WTC11 (cell line): ENCODE results near the gene GTPBP8. TPM values are rescaled to one million over a fixed set of nuclear protein-coding genes. Genes with fewer than 3 reads are reported as not detected.

ENCODE experiments used
- ATAC-seq: fragments of 200-7000 bp; cut with Tn5 transposase; 2 replicates; pipeline ENCODE4 v1.10.0; 2021; ENCODE audit warnings: mild to moderate bottlenecking, moderate library complexity
- CTCF ChIA-PET: fragments of 300-600 bp; sonication (Branson Sonifier 250); formaldehyde crosslinking; loops from one replicate; lab custom pipeline; 2021; ENCODE audit warnings: antibody characterized with exemption; lab: Charles Lee
- POLR2A ChIA-PET: fragments of 350-600 bp; sonication (Branson Sonifier 250); formaldehyde crosslinking; loops from one replicate; lab custom pipeline; 2021; ENCODE audit warnings: antibody characterized with exemption; lab: Charles Lee
- DNase-seq: peaks from one replicate; pipeline ENCODE4 v3.0.0; 2021; ENCODE audit warnings: low spot score
- H3K27ac Mint-ChIP-seq: 2 replicates; pipeline ENCODE4 v1.8.0; 2021; ENCODE audit warnings: mixed read lengths
- H3K27me3 Mint-ChIP-seq: 2 replicates; pipeline ENCODE4 v1.8.0; 2021; ENCODE audit warnings: low read depth, mild to moderate bottlenecking, moderate library complexity, mixed read lengths
- H3K36me3 Mint-ChIP-seq: 2 replicates; pipeline ENCODE4 v1.8.0; 2021; ENCODE audit warnings: mixed read lengths
- H3K4me1 Mint-ChIP-seq: 2 replicates; pipeline ENCODE4 v1.8.0; 2022; ENCODE audit warnings: mixed read lengths
- H3K4me3 Mint-ChIP-seq: 2 replicates; pipeline ENCODE4 v1.8.0; 2021; ENCODE audit warnings: mild to moderate bottlenecking, moderate library complexity, mixed read lengths
- H3K9me3 Mint-ChIP-seq: 2 replicates; pipeline ENCODE4 v1.8.0; 2021; ENCODE audit warnings: mixed read lengths
- ATF1 ChIP-seq: sonication (generic); formaldehyde crosslinking; IDR thresholded peaks from 2 replicates; pipeline ENCODE4 v1.8.1; 2023; ENCODE audit warnings: mild to moderate bottlenecking, moderate library complexity, missing genetic modification reagents
- CREB1 ChIP-seq: sonication (generic); formaldehyde crosslinking; IDR thresholded peaks from 2 replicates; pipeline ENCODE4 v1.8.0; 2023; ENCODE audit warnings: mild to moderate bottlenecking, missing genetic modification reagents
- IRF1 ChIP-seq: sonication (generic); formaldehyde crosslinking; IDR thresholded peaks from 2 replicates; pipeline ENCODE4 v1.8.0; 2023; ENCODE audit warnings: missing genetic modification reagents
- IRF2 ChIP-seq: sonication (generic); formaldehyde crosslinking; IDR thresholded peaks from 2 replicates; pipeline ENCODE4 v1.8.0; 2022; ENCODE audit warnings: low read depth, missing genetic modification reagents, borderline replicate concordance
- JAZF1 ChIP-seq: fragments of 250-450 bp; sonication (Bioruptor Pico); IDR thresholded peaks from 2 replicates; pipeline ENCODE4 v1.9.0; 2021; ENCODE audit warnings: moderate library complexity, mild to moderate bottlenecking, inconsistent platforms
- JUN ChIP-seq: sonication (generic); formaldehyde crosslinking; IDR thresholded peaks from 2 replicates; pipeline ENCODE4 v1.8.0; 2023; ENCODE audit warnings: mild to moderate bottlenecking, missing genetic modification reagents
- NR1H2 ChIP-seq: sonication (generic); formaldehyde crosslinking; IDR thresholded peaks from 2 replicates; pipeline ENCODE4 v1.9.0; 2021; ENCODE audit warnings: mild to moderate bottlenecking, moderate library complexity, missing genetic modification reagents
- RELA ChIP-seq: sonication (generic); formaldehyde crosslinking; IDR thresholded peaks from 2 replicates; pipeline ENCODE4 v1.8.1; 2022; ENCODE audit warnings: missing genetic modification reagents, mild to moderate bottlenecking, borderline replicate concordance
- SMAD3 ChIP-seq: sonication (generic); formaldehyde crosslinking; IDR thresholded peaks from 2 replicates; pipeline ENCODE4 v1.8.0; 2022; ENCODE audit warnings: missing genetic modification reagents, mild to moderate bottlenecking, borderline replicate concordance
- SP1 ChIP-seq: sonication (generic); formaldehyde crosslinking; conservative IDR thresholded peaks from 2 replicates; pipeline ENCODE4 v1.8.1; 2022; ENCODE audit warnings: missing genetic modification reagents
- TCF7 ChIP-seq: sonication (generic); formaldehyde crosslinking; IDR thresholded peaks from 2 replicates; pipeline ENCODE4 v1.8.0; 2022; ENCODE audit warnings: mild to moderate bottlenecking, low read depth, missing genetic modification reagents, moderate library complexity
- USF2 ChIP-seq: sonication (generic); formaldehyde crosslinking; IDR thresholded peaks from 2 replicates; pipeline ENCODE4 v1.8.1; 2023; ENCODE audit warnings: mild to moderate bottlenecking, missing genetic modification reagents, moderate library complexity
- ZBTB21 ChIP-seq: sonication (generic); formaldehyde crosslinking; IDR thresholded peaks from 2 replicates; pipeline ENCODE4 v1.8.1; 2023; ENCODE audit warnings: mild to moderate bottlenecking, missing genetic modification reagents, borderline replicate concordance
- ZBTB43 ChIP-seq: sonication (generic); formaldehyde crosslinking; IDR thresholded peaks from 2 replicates; pipeline ENCODE4 v1.8.1; 2023; ENCODE audit warnings: mild to moderate bottlenecking, missing genetic modification reagents
- ZNF138 ChIP-seq: sonication (generic); formaldehyde crosslinking; conservative IDR thresholded peaks from 2 replicates; pipeline ENCODE4 v1.8.1; 2022; ENCODE audit warnings: mild to moderate bottlenecking, moderate library complexity, missing genetic modification reagents
- ZNF263 ChIP-seq: sonication (generic); formaldehyde crosslinking; IDR thresholded peaks from 2 replicates; pipeline ENCODE4 v1.8.1; 2022; ENCODE audit warnings: low read depth, mild to moderate bottlenecking, moderate library complexity, missing genetic modification reagents
- ZNF532 ChIP-seq: fragments of 250-450 bp; sonication (Bioruptor Pico); IDR thresholded peaks from 2 replicates; pipeline ENCODE4 v1.9.0; 2021; ENCODE audit warnings: mild to moderate bottlenecking, borderline replicate concordance
- total RNA-seq: library from RNA; stranded (reverse); gene quantifications from 3 replicates; pipeline ENCODE4 v1.2.3, GENCODE V29; 2021
- TF ChIP-seq, protein P1 (sequence below): sonication (generic); formaldehyde crosslinking; conservative IDR thresholded peaks from 2 replicates; pipeline ENCODE4 v1.8.1; 2023; ENCODE audit warnings: mild to moderate bottlenecking, low read depth, missing genetic modification reagents, moderate library complexity
- TF ChIP-seq, protein P2 (sequence below): sonication (generic); formaldehyde crosslinking; IDR thresholded peaks from 2 replicates; pipeline ENCODE4 v1.8.1; 2022; ENCODE audit warnings: low read depth, mild to moderate bottlenecking, moderate library complexity, missing genetic modification reagents, borderline replicate concordance
- TF ChIP-seq, protein P3 (sequence below): fragments of 250-450 bp; sonication (Bioruptor Pico); IDR thresholded peaks from 2 replicates; pipeline ENCODE4 v1.9.0; 2021; ENCODE audit warnings: moderate library complexity, mild to moderate bottlenecking, inconsistent platforms, borderline replicate concordance
- TF ChIP-seq, protein P4 (sequence below): fragments of 250-450 bp; sonication (Bioruptor Pico); IDR thresholded peaks from 2 replicates; pipeline ENCODE4 v1.8.0; 2021; ENCODE audit warnings: mild to moderate bottlenecking

The GTPBP8 gene
- total RNA-seq, 1 experiment from 2014 or later: 19.5 TPM

DNA sequence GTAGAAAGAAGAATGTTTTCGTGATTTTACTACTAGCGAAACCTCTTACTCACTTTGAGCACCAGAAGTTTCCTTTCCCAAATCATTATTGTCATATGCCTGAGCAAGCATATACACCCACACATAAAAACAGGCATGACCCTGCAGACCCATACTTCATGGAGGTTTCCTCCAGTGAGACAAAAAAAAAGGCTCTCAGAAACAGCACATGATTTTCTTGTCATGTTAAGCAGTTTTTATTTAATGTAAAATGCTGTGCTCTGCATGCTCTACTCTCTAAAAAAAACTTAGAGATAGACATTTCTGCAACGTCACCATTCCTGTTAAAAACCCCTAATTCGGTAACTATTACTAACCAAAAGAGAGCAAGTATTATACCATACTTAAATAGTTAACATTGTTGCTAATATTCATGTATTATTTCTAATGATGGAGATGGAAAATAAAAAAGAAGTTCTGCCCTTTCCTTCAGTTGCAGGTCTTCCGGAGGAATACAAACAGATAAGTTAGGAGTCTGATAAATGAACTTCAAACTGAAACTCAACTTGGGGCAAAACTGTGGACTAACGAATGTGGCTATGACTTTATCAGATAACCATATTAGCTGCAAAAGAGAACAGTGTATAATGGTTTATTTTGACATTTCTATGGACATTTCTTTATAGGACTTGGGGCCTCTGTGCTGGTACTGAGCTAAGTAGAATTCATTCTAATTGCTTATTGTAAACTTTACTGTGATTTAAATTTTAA lies 31.8 kb upstream of the GTPBP8 start:
- ATAC-seq: no peak
- H3K4me3 Mint-ChIP-seq: no peak overlapping the region
- DNase-seq: no peak
- peaks cover 26% of the 10 kb centered on the region for H3K9me3 Mint-ChIP-seq
- TF ChIP-seq SP1 (CRISPR knock-in tag) (no peak), TCF7 (CRISPR knock-in tag) (no peak), ZNF532 (CRISPR knock-in tag) (no peak), SMAD3 (CRISPR knock-in tag) (no peak)
- TF ChIP-seq, protein P1, sequence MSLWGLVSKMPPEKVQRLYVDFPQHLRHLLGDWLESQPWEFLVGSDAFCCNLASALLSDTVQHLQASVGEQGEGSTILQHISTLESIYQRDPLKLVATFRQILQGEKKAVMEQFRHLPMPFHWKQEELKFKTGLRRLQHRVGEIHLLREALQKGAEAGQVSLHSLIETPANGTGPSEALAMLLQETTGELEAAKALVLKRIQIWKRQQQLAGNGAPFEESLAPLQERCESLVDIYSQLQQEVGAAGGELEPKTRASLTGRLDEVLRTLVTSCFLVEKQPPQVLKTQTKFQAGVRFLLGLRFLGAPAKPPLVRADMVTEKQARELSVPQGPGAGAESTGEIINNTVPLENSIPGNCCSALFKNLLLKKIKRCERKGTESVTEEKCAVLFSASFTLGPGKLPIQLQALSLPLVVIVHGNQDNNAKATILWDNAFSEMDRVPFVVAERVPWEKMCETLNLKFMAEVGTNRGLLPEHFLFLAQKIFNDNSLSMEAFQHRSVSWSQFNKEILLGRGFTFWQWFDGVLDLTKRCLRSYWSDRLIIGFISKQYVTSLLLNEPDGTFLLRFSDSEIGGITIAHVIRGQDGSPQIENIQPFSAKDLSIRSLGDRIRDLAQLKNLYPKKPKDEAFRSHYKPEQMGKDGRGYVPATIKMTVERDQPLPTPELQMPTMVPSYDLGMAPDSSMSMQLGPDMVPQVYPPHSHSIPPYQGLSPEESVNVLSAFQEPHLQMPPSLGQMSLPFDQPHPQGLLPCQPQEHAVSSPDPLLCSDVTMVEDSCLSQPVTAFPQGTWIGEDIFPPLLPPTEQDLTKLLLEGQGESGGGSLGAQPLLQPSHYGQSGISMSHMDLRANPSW (CRISPR knock-in tag): no peak
- TF ChIP-seq, protein P2, sequence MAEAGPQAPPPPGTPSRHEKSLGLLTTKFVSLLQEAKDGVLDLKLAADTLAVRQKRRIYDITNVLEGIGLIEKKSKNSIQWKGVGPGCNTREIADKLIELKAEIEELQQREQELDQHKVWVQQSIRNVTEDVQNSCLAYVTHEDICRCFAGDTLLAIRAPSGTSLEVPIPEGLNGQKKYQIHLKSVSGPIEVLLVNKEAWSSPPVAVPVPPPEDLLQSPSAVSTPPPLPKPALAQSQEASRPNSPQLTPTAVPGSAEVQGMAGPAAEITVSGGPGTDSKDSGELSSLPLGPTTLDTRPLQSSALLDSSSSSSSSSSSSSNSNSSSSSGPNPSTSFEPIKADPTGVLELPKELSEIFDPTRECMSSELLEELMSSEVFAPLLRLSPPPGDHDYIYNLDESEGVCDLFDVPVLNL (CRISPR knock-in tag): no peak
- TF ChIP-seq, protein P3, sequence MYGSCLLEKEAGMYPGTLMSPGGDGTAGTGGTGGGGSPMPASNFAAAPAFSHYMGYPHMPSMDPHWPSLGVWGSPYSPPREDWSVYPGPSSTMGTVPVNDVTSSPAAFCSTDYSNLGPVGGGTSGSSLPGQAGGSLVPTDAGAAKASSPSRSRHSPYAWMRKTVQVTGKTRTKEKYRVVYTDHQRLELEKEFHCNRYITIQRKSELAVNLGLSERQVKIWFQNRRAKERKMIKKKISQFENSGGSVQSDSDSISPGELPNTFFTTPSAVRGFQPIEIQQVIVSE (CRISPR knock-in tag): no peak
- TF ChIP-seq, all 79 proteins: peak for 0
- ChIA-PET POLR2A (no interaction called here), CTCF (interaction anchor here (1.5 kb wide), 1 partner anchor 224 kb away, joined by 4 read pairs; no protein-coding TSS in a partner anchor)
- Mint-ChIP-seq H3K27me3 (no peaks in the 10 kb centered on the region), H3K27ac (no peak overlapping the region), H3K36me3 (peaks cover 13% of the 10 kb centered on the region), H3K4me1 (peaks cover 4% of the 10 kb centered on the region)

DNA sequence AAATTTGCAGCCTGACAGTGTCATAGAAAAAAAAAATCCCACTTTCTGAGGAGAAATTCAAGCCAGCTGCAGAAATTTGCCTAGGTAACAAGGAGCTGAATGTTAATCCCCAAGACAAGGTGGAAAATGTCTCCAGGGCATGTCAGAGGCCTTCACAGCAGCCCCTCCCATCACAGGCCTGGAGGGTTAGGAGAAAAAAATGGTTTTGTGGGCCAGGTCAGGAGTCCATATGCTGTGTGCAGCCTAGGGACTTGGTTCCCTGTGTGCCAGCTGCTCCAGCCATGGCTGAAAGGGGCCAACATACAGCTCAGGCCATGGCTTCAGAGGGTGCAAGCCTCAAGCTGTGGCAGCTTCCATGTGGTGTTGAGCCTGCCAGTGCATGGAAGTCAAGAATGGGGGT lies 27.1 kb upstream of the GTPBP8 start:
- no peak for ATAC-seq
- ChIA-PET CTCF (no interaction called here), POLR2A (no interaction called here)
- TF ChIP-seq, protein P4, sequence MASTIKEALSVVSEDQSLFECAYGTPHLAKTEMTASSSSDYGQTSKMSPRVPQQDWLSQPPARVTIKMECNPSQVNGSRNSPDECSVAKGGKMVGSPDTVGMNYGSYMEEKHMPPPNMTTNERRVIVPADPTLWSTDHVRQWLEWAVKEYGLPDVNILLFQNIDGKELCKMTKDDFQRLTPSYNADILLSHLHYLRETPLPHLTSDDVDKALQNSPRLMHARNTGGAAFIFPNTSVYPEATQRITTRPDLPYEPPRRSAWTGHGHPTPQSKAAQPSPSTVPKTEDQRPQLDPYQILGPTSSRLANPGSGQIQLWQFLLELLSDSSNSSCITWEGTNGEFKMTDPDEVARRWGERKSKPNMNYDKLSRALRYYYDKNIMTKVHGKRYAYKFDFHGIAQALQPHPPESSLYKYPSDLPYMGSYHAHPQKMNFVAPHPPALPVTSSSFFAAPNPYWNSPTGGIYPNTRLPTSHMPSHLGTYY (CRISPR knock-in tag): no peak
- TF ChIP-seq USF2 (CRISPR knock-in tag) (no peak), ZBTB43 (CRISPR knock-in tag) (no peak), IRF1 (CRISPR knock-in tag) (no peak), ZNF138 (CRISPR knock-in tag) (no peak), IRF2 (CRISPR knock-in tag) (no peak), NR1H2 (CRISPR knock-in tag) (no peak), JUN (CRISPR knock-in tag) (no peak), JAZF1 (no peak), ZBTB21 (CRISPR knock-in tag) (no peak), CREB1 (CRISPR knock-in tag) (no peak), ZNF263 (CRISPR knock-in tag) (no peak), ATF1 (CRISPR knock-in tag) (no peak), RELA (CRISPR knock-in tag) (no peak)

More for the DNA sequence above, 27.1 kb upstream of the GTPBP8 start:
- H3K4me1 Mint-ChIP-seq: peaks cover 4% of the 10 kb centered on the region
- peaks cover 35% of the 10 kb centered on the region for H3K9me3 Mint-ChIP-seq
- no peak overlapping the region for H3K4me3 Mint-ChIP-seq
- DNase-seq: no peak
- H3K36me3 Mint-ChIP-seq: peaks cover 25% of the 10 kb centered on the region
- no peak overlapping the region for H3K27ac Mint-ChIP-seq
- H3K27me3 Mint-ChIP-seq: peaks cover 5% of the 10 kb centered on the region; the same call in 1 of the 2 replicates
